ENCODE results near the gene ASPN.

DNA sequence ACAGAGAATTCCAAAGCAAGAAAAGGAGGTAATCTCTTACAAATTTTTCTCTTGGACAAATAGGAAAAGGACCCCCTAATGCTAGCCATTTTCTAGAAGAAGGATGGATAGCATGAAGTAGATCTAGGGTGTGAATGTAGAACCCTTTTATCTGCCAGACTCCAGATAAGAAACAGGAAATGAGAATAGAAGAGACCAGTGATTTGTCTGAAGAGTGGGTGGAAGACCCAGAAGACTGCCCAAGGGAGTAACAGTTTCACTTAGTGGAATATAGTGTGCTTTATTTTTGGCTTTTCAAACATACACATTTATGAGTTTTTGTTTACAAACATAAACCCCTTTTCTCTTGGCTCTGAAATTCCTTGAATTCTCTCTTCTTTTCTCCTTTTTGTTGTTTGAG is 28.4 kb upstream of the ASPN start:
- TF ChIP-seq, protein P1, sequence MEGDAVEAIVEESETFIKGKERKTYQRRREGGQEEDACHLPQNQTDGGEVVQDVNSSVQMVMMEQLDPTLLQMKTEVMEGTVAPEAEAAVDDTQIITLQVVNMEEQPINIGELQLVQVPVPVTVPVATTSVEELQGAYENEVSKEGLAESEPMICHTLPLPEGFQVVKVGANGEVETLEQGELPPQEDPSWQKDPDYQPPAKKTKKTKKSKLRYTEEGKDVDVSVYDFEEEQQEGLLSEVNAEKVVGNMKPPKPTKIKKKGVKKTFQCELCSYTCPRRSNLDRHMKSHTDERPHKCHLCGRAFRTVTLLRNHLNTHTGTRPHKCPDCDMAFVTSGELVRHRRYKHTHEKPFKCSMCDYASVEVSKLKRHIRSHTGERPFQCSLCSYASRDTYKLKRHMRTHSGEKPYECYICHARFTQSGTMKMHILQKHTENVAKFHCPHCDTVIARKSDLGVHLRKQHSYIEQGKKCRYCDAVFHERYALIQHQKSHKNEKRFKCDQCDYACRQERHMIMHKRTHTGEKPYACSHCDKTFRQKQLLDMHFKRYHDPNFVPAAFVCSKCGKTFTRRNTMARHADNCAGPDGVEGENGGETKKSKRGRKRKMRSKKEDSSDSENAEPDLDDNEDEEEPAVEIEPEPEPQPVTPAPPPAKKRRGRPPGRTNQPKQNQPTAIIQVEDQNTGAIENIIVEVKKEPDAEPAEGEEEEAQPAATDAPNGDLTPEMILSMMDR (IDR thresholded peaks at IDR 0.05; ENCODE audit: poor library complexity) = no peak
- TF ChIP-seq EZH2 (IDR thresholded peaks at IDR 0.05; ENCODE audit: borderline replicate concordance) (no peak), EZH2phosphoT487 (IDR thresholded peaks at IDR 0.05; ENCODE audit: low read depth, severe bottlenecking, unreplicated experiment) (no peak)

All from hepatocyte (in vitro differentiated cells).